ENCODE results near the gene XPR1.

DNA sequence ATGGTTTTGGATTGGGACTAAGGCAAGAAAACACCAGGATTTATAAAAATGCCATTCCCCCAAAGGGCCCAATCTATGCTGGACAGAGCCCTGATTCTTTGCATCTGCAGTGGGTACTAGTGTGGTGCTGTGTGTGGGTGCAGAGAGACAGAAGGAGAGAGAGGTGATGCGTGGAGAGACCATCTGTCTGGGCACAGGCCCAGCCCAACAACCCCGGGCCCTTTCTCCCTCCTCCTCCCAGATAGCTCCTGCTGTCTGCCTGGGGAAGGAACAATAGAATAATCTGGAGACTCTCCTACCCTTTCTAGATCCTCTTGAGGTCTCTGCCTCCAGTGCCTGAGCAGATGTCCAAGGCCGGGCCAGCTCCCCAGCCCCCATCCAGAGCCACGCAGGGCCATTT is 296.0 kb downstream of the XPR1 start:
- TF ChIP-seq YY1 (IDR thresholded peaks at IDR 0.05; ENCODE audit: low read depth) (no peak), EP300 (IDR thresholded peaks at IDR 0.05; ENCODE audit: borderline replicate concordance) (no peak), CREB1 (IDR thresholded peaks at IDR 0.05; ENCODE audit: low read depth) (no peak), USF1 (IDR thresholded peaks at IDR 0.05) (no peak), ZBTB7A (IDR thresholded peaks at IDR 0.05; ENCODE audit: low read depth) (no peak), FOXM1 (IDR thresholded peaks at IDR 0.05; ENCODE audit: borderline replicate concordance, low read depth) (no peak), CEBPB (IDR thresholded peaks at IDR 0.05) (no peak), TAF1 (IDR thresholded peaks at IDR 0.05; ENCODE audit: low read depth) (no peak), RAD21 (IDR thresholded peaks at IDR 0.05; ENCODE audit: low read depth) (no peak), EGR1 (IDR thresholded peaks at IDR 0.05) (no peak), TCF12 (IDR thresholded peaks at IDR 0.05; ENCODE audit: low read depth) (no peak)
- TF ChIP-seq, protein P1, sequence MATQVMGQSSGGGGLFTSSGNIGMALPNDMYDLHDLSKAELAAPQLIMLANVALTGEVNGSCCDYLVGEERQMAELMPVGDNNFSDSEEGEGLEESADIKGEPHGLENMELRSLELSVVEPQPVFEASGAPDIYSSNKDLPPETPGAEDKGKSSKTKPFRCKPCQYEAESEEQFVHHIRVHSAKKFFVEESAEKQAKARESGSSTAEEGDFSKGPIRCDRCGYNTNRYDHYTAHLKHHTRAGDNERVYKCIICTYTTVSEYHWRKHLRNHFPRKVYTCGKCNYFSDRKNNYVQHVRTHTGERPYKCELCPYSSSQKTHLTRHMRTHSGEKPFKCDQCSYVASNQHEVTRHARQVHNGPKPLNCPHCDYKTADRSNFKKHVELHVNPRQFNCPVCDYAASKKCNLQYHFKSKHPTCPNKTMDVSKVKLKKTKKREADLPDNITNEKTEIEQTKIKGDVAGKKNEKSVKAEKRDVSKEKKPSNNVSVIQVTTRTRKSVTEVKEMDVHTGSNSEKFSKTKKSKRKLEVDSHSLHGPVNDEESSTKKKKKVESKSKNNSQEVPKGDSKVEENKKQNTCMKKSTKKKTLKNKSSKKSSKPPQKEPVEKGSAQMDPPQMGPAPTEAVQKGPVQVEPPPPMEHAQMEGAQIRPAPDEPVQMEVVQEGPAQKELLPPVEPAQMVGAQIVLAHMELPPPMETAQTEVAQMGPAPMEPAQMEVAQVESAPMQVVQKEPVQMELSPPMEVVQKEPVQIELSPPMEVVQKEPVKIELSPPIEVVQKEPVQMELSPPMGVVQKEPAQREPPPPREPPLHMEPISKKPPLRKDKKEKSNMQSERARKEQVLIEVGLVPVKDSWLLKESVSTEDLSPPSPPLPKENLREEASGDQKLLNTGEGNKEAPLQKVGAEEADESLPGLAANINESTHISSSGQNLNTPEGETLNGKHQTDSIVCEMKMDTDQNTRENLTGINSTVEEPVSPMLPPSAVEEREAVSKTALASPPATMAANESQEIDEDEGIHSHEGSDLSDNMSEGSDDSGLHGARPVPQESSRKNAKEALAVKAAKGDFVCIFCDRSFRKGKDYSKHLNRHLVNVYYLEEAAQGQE (IDR thresholded peaks at IDR 0.05; ENCODE audit: low read depth): peak; percentile 50; the same call in 1 of the 2 replicates

Measured in Ishikawa (cell line).